WI38 (cell line): ENCODE measurements around the gene THSD4.
A peak's percentile ranks its signal among the peaks of the same experiment; 100 is the strongest.

Source experiments
- H3K4me3 ChIP-seq: 2 replicates; pipeline ENCODE4 v1.5.1; 2011; ENCODE audit warnings: low read depth, mild to moderate bottlenecking, control low read depth, low read length
- CTCF ChIP-seq: IDR thresholded peaks from 2 replicates; pipeline ENCODE4 v1.5.1; 2012; ENCODE audit warnings: low read depth, mild to moderate bottlenecking, control low read depth, low read length

The THSD4 gene

GRCh38 chr15:71729319-71729718, 614.0 kb downstream of the THSD4 start:
- H3K4me3 ChIP-seq: no peak overlapping the region
- TF ChIP-seq CTCF: no peak

- no peak overlapping the region for H3K4me3 ChIP-seq
- peak; percentile 65 for TF ChIP-seq CTCF
Observed at GRCh38 chr15:71730277-71731144, 615.2 kb downstream of the THSD4 start.

- no peak for TF ChIP-seq CTCF
- H3K4me3 ChIP-seq: no peak overlapping the region
Observed at GRCh38 chr15:71732636-71733035, 617.4 kb downstream of the THSD4 start.

GRCh38 chr15:71733122-71733521, 617.9 kb downstream of the THSD4 start:
- no peak for TF ChIP-seq CTCF
- no peak overlapping the region for H3K4me3 ChIP-seq

GRCh38 chr15:71734709-71735384, 619.6 kb downstream of the THSD4 start:
- H3K4me3 ChIP-seq: no peak overlapping the region
- TF ChIP-seq CTCF: no peak

GRCh38 chr15:71735385-71735757, 620.1 kb downstream of the THSD4 start:
- no peak overlapping the region for H3K4me3 ChIP-seq
- no peak for TF ChIP-seq CTCF

GRCh38 chr15:71736286-71736947, 621.1 kb downstream of the THSD4 start:
- no peak overlapping the region for H3K4me3 ChIP-seq

More at GRCh38 chr15:71736286-71736947, 621.1 kb downstream of the THSD4 start:
- TF ChIP-seq CTCF: no peak
